NCI-H774 (cell line): ENCODE data around the gene CSTPP1.

ENCODE experiments used
- DNase-seq: peaks from one replicate; lab custom pipeline; 2025; lab: John Stamatoyannopoulos, UW

CSTPP1 gene

DNA sequence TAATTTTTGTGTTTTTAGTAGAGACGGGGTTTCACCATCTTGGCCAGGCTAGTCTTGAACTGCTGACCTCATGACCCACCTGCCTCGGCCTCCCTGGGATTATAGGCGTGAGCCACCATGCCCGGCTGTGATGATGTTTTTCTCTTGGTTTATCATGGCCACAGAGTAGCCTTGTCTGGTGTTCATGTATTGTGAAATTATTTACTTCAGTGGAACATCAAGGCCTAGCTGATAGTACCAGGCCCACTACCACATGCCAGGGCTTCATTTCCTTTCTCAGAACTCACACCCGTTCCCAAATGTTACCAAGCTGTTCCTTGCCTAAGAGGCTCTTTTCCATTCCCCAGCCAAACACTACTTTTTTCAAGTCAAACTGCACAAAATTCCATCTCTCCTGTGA is 272.1 kb downstream of the CSTPP1 start:
- DNase-seq, result no peak
